ENCODE data around the gene NCR3LG1.

DNA sequence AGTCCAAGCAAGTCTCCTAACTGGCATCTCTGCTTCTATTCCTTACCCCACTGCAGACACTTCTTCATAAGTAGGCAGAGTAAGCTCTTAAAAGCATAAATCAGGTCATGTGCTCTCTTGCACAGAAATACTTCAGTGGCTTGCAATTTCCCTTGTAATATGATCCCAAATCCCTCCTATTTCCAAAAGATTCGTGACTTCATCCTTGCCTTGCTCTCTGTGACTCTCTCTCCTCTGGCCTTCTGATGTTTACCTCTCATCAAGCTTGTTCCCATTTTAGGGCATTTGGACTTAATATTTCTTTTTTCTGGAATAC, 37.4 kb upstream of the NCR3LG1 start:
- TF ChIP-seq, protein P1, sequence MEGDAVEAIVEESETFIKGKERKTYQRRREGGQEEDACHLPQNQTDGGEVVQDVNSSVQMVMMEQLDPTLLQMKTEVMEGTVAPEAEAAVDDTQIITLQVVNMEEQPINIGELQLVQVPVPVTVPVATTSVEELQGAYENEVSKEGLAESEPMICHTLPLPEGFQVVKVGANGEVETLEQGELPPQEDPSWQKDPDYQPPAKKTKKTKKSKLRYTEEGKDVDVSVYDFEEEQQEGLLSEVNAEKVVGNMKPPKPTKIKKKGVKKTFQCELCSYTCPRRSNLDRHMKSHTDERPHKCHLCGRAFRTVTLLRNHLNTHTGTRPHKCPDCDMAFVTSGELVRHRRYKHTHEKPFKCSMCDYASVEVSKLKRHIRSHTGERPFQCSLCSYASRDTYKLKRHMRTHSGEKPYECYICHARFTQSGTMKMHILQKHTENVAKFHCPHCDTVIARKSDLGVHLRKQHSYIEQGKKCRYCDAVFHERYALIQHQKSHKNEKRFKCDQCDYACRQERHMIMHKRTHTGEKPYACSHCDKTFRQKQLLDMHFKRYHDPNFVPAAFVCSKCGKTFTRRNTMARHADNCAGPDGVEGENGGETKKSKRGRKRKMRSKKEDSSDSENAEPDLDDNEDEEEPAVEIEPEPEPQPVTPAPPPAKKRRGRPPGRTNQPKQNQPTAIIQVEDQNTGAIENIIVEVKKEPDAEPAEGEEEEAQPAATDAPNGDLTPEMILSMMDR (IDR thresholded peaks at IDR 0.05): no peak
- TF ChIP-seq ZFX (IDR thresholded peaks at IDR 0.05; ENCODE audit: borderline replicate concordance): no peak

Data from 22Rv1 (cell line).